Muscle layer of colon (tissue), 2 donors: ENCODE measurements around the gene KLK11.
"Not testable (repeated sequence)": the region's sequence is repeated elsewhere in the genome, so short reads cannot be mapped to it uniquely, and the experiment has no call there.

Source experiments
- H3K27ac ChIP-seq: one replicate; pipeline ENCODE4 v1.7.0; 2013; ENCODE audit warnings: low read depth, mild to moderate bottlenecking, low read length, moderate library complexity
- H3K27me3 ChIP-seq, 2 donors: one replicate each; pipeline ENCODE4 v1.7.0; 2013; ENCODE audit warnings: low read length in 2 of 2, mild to moderate bottlenecking in 2 of 2; ENCODE audit not compliant: insufficient read depth in 2 of 2, control insufficient read depth in 1 of 2
- H3K36me3 ChIP-seq: one replicate; pipeline ENCODE4 v1.7.0; 2013; ENCODE audit warnings: mild to moderate bottlenecking, low read length; ENCODE audit not compliant: insufficient read depth
- H3K4me1 ChIP-seq: one replicate; pipeline ENCODE4 v1.7.0; 2013; ENCODE audit warnings: mild to moderate bottlenecking, low read length; ENCODE audit not compliant: insufficient read depth
- H3K4me3 ChIP-seq, 2 donors: one replicate each; pipeline ENCODE4 v1.7.0; 2013; ENCODE audit warnings: low read length in 2 of 2, low read depth in 1 of 2, mild to moderate bottlenecking in 1 of 2, moderate library complexity in 1 of 2
- H3K9ac ChIP-seq: one replicate; pipeline ENCODE4 v1.7.0; 2013; ENCODE audit warnings: low read length
- H3K9me3 ChIP-seq: one replicate; pipeline ENCODE4 v1.7.0; 2013; ENCODE audit warnings: mild to moderate bottlenecking, low read length
- donor health status: abdominal sarcoma.
- donor health status: Adenocarcinoma of cecum.

Gene KLK11

GRCh38 chr19:51001515-51001914 is 24.9 kb downstream of the KLK11 start, which contains the start of gene KLK8:
Gene KLK8, minus strand, starts transcription at chr19:51001604. Its CDS starts 437 bp downstream, at chr19:51001167.
- Histone ChIP-seq H3K4me3 (no peak within 1 kb of the TSS), H3K4me1 (no peaks in the 10 kb centered on the region), H3K9ac (no peak within 1 kb of the TSS), H3K36me3 (no peaks in the 10 kb centered on the region), H3K27ac (no peak within 1 kb of the TSS), H3K9me3 (no peaks in the 10 kb centered on the region), H3K27me3 (peaks cover 8 to 39% of the 10 kb centered on the region in 2 donors)

DNA sequence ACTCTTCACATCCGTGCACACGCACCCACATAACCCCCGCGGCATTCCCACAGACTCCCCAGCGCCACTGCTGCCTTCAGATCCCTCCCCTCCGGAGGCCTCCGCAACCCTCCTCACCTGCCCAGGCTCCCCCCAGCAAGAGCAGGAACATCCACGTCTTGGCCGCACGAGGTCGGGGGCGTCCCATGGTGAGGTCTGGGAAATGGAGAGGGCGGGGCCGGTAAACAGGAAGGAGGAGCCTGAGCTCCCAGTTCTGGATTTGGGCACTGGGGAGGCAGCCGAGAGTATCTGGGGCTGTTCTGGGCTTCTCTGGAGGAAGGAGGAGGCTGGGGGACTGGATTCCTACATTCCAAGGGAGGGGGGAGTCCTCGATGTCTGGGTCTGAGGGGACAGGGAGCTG is 25.4 kb downstream of the KLK11 start:
- no peaks in the 10 kb centered on the region for H3K4me1 ChIP-seq
- peaks cover 8 to 35% of the 10 kb centered on the region in 2 donors for H3K27me3 ChIP-seq
- no peak overlapping the region for H3K27ac ChIP-seq
- no peak overlapping the region for H3K9ac ChIP-seq
- H3K9me3 ChIP-seq = no peaks in the 10 kb centered on the region
- no peak overlapping the region for H3K4me3 ChIP-seq
- H3K36me3 ChIP-seq = no peaks in the 10 kb centered on the region

DNA sequence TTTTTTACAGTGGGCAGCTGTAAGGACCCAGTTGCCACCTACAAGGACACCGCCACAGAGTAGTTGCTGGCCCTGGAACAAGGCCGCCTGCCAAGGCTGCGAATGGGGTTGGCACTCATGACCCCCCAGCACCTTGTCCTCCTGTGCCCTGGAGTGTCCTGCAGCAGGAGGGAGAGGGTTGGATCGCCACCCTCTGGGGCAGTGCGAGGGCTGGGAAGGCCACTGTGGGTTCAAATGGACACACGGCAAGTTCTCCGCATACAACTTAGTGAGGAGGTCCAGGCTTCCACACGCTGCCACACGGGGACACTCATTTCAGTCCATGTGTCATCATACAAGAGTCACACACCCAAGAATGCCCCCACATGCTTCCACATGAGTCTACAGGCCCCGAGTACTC is 26.0 kb downstream of the KLK11 start:
- H3K27me3 ChIP-seq = peaks cover 8 to 35% of the 10 kb centered on the region in 2 donors
- H3K4me3 ChIP-seq = no peak overlapping the region

GRCh38 chr19:50998686-50999085 is 27.7 kb downstream of the KLK11 start:
- no peaks in the 10 kb centered on the region for H3K4me1 ChIP-seq
- H3K9ac ChIP-seq = no peak overlapping the region
- H3K27ac ChIP-seq = no peak overlapping the region
- H3K27me3 ChIP-seq = peaks cover 8 to 35% of the 10 kb centered on the region in 2 donors
- no peaks in the 10 kb centered on the region for H3K9me3 ChIP-seq
- H3K4me3 ChIP-seq = no peak overlapping the region
- H3K36me3 ChIP-seq = no peaks in the 10 kb centered on the region

More for the DNA sequence above, 26.0 kb downstream of the KLK11 start:
- Histone ChIP-seq H3K36me3 (no peaks in the 10 kb centered on the region), H3K27ac (no peak overlapping the region), H3K4me1 (no peaks in the 10 kb centered on the region), H3K9ac (no peak overlapping the region), H3K9me3 (no peaks in the 10 kb centered on the region)

- Histone ChIP-seq H3K9me3 (no peaks in the 10 kb centered on the region), H3K36me3 (no peaks in the 10 kb centered on the region), H3K9ac (no peak overlapping the region), H3K27me3 (peaks cover 8 to 31% of the 10 kb centered on the region in 2 donors), H3K4me1 (no peaks in the 10 kb centered on the region), H3K4me3 (no peak overlapping the region), H3K27ac (no peak overlapping the region)
These were observed 28.4 kb downstream of the KLK11 start for GRCh38 chr19:50998061-50998460.

DNA sequence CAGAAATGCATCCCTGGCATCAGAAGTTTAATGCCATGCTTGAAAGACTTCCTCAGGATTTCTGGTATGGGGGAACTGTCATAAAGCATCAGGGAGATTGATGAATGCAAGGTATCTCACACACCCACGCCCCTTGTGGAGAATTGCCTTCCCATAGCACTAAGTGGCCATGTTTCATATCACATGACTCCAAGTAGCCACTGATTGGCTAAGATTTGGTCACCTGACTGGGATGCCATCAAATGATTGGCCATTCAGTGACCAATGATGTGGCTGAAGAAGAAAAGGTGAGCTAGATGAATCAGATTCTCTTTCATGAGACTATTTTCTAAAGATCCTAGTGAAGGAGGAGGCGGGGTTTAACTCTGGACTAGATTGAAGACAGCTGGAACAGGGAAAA is 32.3 kb downstream of the KLK11 start:
- H3K27me3 ChIP-seq = no peaks in the 10 kb centered on the region
- H3K4me3 ChIP-seq = no peak overlapping the region
- no peak overlapping the region for H3K9ac ChIP-seq
- H3K9me3 ChIP-seq = no peaks in the 10 kb centered on the region
- H3K36me3 ChIP-seq = no peaks in the 10 kb centered on the region
- no peaks in the 10 kb centered on the region for H3K4me1 ChIP-seq
- no peak overlapping the region for H3K27ac ChIP-seq

- Histone ChIP-seq H3K9me3 (no peaks in the 10 kb centered on the region), H3K4me1 (no peaks in the 10 kb centered on the region), H3K36me3 (no peaks in the 10 kb centered on the region), H3K27me3 (no peaks in the 10 kb centered on the region), H3K27ac (no peak overlapping the region), H3K9ac (no peak overlapping the region), H3K4me3 (no peak overlapping the region)
These were observed 33.8 kb downstream of the KLK11 start for GRCh38 chr19:50992666-50993035.

- H3K27me3 ChIP-seq = peaks cover 0 to 17% of the 10 kb centered on the region in 2 donors
- H3K27ac ChIP-seq, H3K4me1 ChIP-seq, H3K36me3 ChIP-seq, H3K9me3 ChIP-seq, H3K4me3 ChIP-seq, H3K9ac ChIP-seq: not testable (repeated sequence)
These were observed 42.0 kb downstream of the KLK11 start for GRCh38 chr19:50984416-50984815.

DNA sequence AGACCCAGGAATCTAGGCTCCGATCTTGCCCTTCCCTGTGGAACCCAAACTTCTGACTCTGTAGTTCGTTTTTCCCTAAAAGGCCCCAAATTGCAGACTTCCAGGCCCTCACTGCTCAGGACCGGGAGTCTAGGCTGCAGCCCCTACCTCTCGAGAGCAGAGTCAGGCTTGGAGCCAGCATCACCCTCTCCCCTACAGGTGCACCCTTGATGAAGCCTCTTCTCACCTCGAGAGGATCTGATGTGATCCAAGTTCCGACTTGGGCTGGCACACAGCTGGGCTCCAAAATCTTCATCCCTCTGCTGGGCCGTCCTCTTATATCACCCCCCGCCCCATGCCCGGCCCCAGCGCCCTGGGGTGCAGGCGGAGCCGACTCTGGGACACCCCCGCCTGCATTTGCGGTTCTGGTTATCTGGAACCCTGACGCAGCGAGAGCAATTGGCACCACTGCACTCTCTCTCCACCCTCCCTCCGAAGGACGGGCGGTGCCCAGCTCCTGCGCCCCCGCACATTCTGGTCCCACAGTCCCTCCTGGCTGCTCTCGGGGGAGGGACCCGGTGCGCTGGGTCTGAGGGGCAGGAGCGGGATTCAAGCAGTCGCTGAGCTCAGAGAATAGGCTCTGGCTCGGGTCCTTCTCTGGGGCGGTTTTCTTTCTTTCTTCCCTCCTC is 42.7 kb downstream of the KLK11 start, which contains the start of gene KLK7:
TSS of gene KLK7 (minus strand) at position 293 of the 668 bp plus-strand sequence. CDS start 1,518 bp downstream, outside the sequence.
- Histone ChIP-seq H3K27me3 (peaks cover 0 to 19% of the 10 kb centered on the region in 2 donors), H3K4me1 (no peaks in the 10 kb centered on the region), H3K4me3 (no peak within 1 kb of the TSS), H3K36me3 (no peaks in the 10 kb centered on the region), H3K9ac (no peak within 1 kb of the TSS), H3K27ac (no peak within 1 kb of the TSS), H3K9me3 (no peaks in the 10 kb centered on the region)

GRCh38 chr19:50982186-50982585 is 44.2 kb downstream of the KLK11 start:
- no peaks in the 10 kb centered on the region for H3K9me3 ChIP-seq
- H3K4me1 ChIP-seq = no peaks in the 10 kb centered on the region
- H3K36me3 ChIP-seq = no peaks in the 10 kb centered on the region
- no peak overlapping the region for H3K4me3 ChIP-seq
- peaks cover 0 to 19% of the 10 kb centered on the region in 2 donors for H3K27me3 ChIP-seq
- H3K27ac ChIP-seq = no peak overlapping the region
- no peak overlapping the region for H3K9ac ChIP-seq

DNA sequence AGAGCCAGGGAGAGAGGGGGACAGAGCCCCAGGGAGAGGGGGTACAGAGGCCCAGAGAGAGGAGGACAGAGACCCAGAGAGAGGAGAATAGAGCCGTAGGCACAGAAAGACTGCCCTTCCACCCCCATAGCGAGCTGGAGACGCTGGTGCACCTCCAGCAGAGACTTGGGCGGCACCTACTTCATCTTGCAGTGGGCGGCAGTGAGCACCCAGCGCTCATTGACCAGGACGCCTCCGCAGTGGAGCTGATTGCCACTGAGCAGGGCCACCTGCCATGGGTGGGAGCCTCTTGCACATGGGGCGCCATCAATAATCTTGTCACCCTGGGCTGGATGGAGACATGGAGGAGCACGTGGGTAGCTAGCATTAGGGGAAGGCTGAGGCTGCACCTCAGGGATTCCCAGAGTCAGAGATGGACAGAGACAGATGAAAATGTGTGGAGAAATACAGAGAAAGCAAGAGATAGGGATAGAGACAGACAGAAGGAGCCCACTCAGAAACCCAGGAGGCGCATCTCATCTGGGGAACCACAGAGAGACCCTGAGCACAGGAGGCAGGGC is 44.7 kb downstream of the KLK11 start:
- Histone ChIP-seq H3K4me3 (no peak overlapping the region), H3K27ac (no peak overlapping the region), H3K9ac (no peak overlapping the region), H3K4me1 (no peaks in the 10 kb centered on the region), H3K36me3 (no peaks in the 10 kb centered on the region), H3K9me3 (no peaks in the 10 kb centered on the region), H3K27me3 (peaks cover 0 to 19% of the 10 kb centered on the region in 2 donors)

DNA sequence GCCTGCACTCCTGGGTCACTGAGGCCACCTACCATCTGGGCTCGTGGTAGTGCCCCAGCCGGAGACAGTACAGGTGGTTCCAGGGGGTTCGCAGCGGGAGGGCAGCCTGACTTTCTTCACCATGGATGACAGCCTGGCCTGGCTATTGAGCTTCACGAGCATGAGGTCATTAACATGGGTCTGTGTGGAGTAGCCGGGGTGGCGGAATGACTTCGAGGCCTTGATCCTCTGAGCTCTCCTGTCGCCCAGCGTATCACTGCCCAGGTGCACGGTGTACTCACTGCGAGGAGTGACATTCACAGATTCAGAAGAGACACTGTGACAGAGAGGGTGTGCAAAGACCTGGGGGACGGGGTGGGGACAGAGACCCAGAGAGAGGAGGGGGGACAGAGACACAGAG is 46.2 kb downstream of the KLK11 start:
- Histone ChIP-seq H3K36me3 (no peaks in the 10 kb centered on the region), H3K9ac (no peak overlapping the region), H3K4me1 (no peaks in the 10 kb centered on the region), H3K27ac (no peak overlapping the region), H3K4me3 (no peak overlapping the region), H3K27me3 (peaks cover 0 to 19% of the 10 kb centered on the region in 2 donors), H3K9me3 (no peaks in the 10 kb centered on the region)
